K562 (cell line): Measurements from ENCODE around the gene MTFMT.
A peak's percentile ranks its signal among the peaks of the same experiment; 100 is the strongest.

Experiments
- CAMTA2 ChIP-seq: fragments of 250-450 bp; sonication (Bioruptor Pico); conservative IDR thresholded peaks from 2 replicates; pipeline ENCODE4 v1.5.1; 2022
- EZH2 ChIP-seq: IDR thresholded peaks from 2 replicates; pipeline ENCODE4 v1.6.1; 2012; ENCODE audit warnings: low read depth, mild to moderate bottlenecking, inconsistent platforms, low read length, borderline replicate concordance
- FOXA1 ChIP-seq: fragments of 450-650 bp; IDR thresholded peaks from 2 replicates; pipeline ENCODE4 v1.6.1; 2016; ENCODE audit warnings: mild to moderate bottlenecking, borderline replicate concordance
- FOXP1 ChIP-seq: sonication (generic); formaldehyde crosslinking; IDR thresholded peaks from 2 replicates; pipeline ENCODE4 v1.8.0; 2022; ENCODE audit warnings: mild to moderate bottlenecking, missing genetic modification reagents
- POLR2A ChIP-seq: fragments of 450-650 bp; conservative IDR thresholded peaks from 2 replicates; pipeline ENCODE4 v1.6.1; 2016
- SMC3 ChIP-seq: conservative IDR thresholded peaks from 2 replicates; pipeline ENCODE4 v1.6.1; 2011; ENCODE audit warnings: low read depth, low read length, improper control_type of control experiment; ENCODE audit not compliant: insufficient read depth
- ZNF175 ChIP-seq: fragments of 200-800 bp; sonication (Bioruptor generic); IDR thresholded peaks from 2 replicates; pipeline ENCODE4 v1.6.1; 2016; ENCODE audit warnings: low read depth, mild to moderate bottlenecking, missing genetic modification characterization, missing compliant biosample characterization
- TF ChIP-seq, protein P1 (sequence below): fragments of 450-650 bp; IDR thresholded peaks from 2 replicates; pipeline ENCODE4 v1.6.1; 2017; ENCODE audit warnings: mild to moderate bottlenecking, moderate library complexity
- TF ChIP-seq, protein P2 (sequence below): sonication (generic); formaldehyde crosslinking; IDR thresholded peaks from 2 replicates; pipeline ENCODE4 v1.8.0; 2023; ENCODE audit warnings: mild to moderate bottlenecking, missing genetic modification reagents
- TF ChIP-seq, protein P3 (sequence below), 3 experiments: IDR thresholded peaks in 2 of 3; conservative IDR thresholded peaks in 1 of 3; 2 replicates each; pipeline ENCODE4 v1.5.1; 2011 to 2012; ENCODE audit warnings: low read length in 3 of 3, mild to moderate bottlenecking in 3 of 3, control low read depth in 2 of 3, improper control_type of control experiment in 1 of 3, inconsistent platforms in 1 of 3, low read depth in 1 of 3, mixed read lengths in 1 of 3, moderate library complexity in 1 of 3; ENCODE audit not compliant: insufficient read depth in 2 of 3
- TF ChIP-seq, protein P4 (sequence below): fragments of 200-400 bp; formaldehyde crosslinking; IDR thresholded peaks from 2 replicates; pipeline ENCODE4 v1.6.1; 2017; ENCODE audit warnings: mild to moderate bottlenecking, low read depth, low read length, moderate library complexity
- TF ChIP-seq, protein P5 (sequence below): sonication (generic); formaldehyde crosslinking; IDR thresholded peaks from 2 replicates; pipeline ENCODE4 v1.8.1; 2023; ENCODE audit warnings: mild to moderate bottlenecking, missing genetic modification reagents, moderate library complexity

DNA sequence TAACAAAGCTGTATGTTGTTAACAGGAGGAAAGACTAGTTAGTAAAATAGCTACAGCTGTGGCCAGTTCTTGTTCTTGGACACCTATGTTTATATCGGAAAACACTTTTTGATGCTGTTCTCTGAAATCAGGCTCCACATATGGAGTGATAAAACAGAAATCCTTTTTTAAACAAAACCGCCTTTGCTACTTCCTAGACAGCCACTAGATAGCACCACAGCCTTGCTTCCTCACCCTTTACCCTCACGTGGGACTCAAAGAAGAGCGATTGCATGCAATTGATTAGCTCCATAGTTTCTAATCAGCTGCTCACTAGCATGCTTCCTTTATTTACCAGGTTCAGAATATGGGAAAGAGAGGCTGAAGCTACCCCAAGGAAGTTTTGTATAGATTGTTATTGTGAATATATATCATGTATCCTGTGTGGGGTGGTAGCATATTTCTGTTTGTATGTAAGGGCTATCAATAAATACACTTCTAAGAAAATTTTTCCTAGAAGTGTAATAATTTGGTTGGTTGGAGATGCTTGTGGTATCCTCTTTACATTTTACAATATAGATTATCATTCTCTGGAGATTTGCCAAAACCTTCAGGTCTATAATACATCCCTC, 4.3 kb upstream of the MTFMT start:
- TF ChIP-seq, protein P1, sequence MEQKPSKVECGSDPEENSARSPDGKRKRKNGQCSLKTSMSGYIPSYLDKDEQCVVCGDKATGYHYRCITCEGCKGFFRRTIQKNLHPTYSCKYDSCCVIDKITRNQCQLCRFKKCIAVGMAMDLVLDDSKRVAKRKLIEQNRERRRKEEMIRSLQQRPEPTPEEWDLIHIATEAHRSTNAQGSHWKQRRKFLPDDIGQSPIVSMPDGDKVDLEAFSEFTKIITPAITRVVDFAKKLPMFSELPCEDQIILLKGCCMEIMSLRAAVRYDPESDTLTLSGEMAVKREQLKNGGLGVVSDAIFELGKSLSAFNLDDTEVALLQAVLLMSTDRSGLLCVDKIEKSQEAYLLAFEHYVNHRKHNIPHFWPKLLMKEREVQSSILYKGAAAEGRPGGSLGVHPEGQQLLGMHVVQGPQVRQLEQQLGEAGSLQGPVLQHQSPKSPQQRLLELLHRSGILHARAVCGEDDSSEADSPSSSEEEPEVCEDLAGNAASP, result no peak
- TF ChIP-seq ZNF175, result no peak
- TF ChIP-seq SMC3, result peak; percentile 40; the same call in 1 of the 2 replicates
- TF ChIP-seq EZH2, result no peak
- TF ChIP-seq, protein P2, sequence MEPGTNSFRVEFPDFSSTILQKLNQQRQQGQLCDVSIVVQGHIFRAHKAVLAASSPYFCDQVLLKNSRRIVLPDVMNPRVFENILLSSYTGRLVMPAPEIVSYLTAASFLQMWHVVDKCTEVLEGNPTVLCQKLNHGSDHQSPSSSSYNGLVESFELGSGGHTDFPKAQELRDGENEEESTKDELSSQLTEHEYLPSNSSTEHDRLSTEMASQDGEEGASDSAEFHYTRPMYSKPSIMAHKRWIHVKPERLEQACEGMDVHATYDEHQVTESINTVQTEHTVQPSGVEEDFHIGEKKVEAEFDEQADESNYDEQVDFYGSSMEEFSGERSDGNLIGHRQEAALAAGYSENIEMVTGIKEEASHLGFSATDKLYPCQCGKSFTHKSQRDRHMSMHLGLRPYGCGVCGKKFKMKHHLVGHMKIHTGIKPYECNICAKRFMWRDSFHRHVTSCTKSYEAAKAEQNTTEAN, result no peak
- TF ChIP-seq, protein P3, sequence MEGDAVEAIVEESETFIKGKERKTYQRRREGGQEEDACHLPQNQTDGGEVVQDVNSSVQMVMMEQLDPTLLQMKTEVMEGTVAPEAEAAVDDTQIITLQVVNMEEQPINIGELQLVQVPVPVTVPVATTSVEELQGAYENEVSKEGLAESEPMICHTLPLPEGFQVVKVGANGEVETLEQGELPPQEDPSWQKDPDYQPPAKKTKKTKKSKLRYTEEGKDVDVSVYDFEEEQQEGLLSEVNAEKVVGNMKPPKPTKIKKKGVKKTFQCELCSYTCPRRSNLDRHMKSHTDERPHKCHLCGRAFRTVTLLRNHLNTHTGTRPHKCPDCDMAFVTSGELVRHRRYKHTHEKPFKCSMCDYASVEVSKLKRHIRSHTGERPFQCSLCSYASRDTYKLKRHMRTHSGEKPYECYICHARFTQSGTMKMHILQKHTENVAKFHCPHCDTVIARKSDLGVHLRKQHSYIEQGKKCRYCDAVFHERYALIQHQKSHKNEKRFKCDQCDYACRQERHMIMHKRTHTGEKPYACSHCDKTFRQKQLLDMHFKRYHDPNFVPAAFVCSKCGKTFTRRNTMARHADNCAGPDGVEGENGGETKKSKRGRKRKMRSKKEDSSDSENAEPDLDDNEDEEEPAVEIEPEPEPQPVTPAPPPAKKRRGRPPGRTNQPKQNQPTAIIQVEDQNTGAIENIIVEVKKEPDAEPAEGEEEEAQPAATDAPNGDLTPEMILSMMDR (IDR thresholded peaks at IDR 0.05 in 2 of 3, conservative IDR thresholded peaks at IDR 0.05 in 1 of 3; ENCODE audit: insufficient read depth in 2 of 3, low read depth in 1 of 3, low read length in 3 of 3), result peak; percentile 48 to 75 (median 69); a peak in 5 of 6 replicates
- TF ChIP-seq, protein P4, sequence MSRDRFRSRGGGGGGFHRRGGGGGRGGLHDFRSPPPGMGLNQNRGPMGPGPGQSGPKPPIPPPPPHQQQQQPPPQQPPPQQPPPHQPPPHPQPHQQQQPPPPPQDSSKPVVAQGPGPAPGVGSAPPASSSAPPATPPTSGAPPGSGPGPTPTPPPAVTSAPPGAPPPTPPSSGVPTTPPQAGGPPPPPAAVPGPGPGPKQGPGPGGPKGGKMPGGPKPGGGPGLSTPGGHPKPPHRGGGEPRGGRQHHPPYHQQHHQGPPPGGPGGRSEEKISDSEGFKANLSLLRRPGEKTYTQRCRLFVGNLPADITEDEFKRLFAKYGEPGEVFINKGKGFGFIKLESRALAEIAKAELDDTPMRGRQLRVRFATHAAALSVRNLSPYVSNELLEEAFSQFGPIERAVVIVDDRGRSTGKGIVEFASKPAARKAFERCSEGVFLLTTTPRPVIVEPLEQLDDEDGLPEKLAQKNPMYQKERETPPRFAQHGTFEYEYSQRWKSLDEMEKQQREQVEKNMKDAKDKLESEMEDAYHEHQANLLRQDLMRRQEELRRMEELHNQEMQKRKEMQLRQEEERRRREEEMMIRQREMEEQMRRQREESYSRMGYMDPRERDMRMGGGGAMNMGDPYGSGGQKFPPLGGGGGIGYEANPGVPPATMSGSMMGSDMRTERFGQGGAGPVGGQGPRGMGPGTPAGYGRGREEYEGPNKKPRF, result no peak
- no peak for TF ChIP-seq POLR2A
- TF ChIP-seq FOXP1 (CRISPR knock-in tag), result no peak
- no peak for TF ChIP-seq FOXA1
- TF ChIP-seq, protein P5, sequence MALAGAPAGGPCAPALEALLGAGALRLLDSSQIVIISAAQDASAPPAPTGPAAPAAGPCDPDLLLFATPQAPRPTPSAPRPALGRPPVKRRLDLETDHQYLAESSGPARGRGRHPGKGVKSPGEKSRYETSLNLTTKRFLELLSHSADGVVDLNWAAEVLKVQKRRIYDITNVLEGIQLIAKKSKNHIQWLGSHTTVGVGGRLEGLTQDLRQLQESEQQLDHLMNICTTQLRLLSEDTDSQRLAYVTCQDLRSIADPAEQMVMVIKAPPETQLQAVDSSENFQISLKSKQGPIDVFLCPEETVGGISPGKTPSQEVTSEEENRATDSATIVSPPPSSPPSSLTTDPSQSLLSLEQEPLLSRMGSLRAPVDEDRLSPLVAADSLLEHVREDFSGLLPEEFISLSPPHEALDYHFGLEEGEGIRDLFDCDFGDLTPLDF, result no peak
- TF ChIP-seq CAMTA2 (CRISPR knock-in tag), result no peak
